Suppressor macrophage treated with lipopolysaccharide for 1 hour (primary cell): ENCODE results near the gene HPSE2.
A peak's percentile ranks its signal among the peaks of the same experiment; 100 is the strongest.
"Not testable (repeated sequence)": the region's sequence is repeated elsewhere in the genome, so short reads cannot be mapped to it uniquely, and the experiment has no call there.

Source experiments
- DNase-seq, 3 donors: peaks; one replicate each; pipeline ENCODE4 v3.0.0-alpha.2; 2020 to 2022

Gene HPSE2

DNA sequence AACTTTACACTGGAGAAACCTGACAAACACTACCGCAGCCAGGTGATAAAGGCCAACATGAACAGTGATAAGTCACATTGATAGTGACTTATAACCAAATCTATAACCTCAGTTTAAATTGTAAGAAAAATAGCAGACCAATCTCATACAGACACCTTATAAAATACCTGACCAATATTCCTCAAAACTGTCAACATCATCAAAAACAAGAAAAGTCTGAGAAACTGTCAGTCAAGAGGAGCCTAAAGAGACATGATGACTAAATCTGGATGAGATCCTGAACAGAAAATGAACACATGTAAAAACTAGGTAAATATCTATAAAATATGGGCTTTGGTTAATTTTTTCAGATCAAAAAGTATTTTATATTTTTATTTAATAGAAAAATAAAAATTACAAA lies 233.3 kb downstream of the HPSE2 start:
- DNase-seq, result no peak

DNA sequence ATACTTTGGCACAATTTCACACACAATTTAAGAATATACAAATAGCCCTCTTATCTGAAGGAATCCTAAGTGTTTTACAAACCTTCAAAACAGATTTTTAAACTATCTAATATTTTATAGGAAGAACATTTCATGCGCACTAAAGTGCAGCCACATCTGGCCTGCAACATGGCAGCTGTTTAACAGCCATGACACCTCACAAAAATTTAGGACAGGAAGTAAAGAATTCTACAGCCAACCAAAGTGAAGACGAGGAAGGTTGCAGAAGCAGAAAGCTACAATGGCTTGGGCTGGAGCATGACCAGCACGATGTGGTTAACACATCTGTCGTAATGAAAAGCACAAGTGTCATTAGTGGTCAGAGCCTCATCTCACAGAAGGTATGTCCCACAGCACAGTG lies 238.1 kb downstream of the HPSE2 start:
- no peak for DNase-seq

DNA sequence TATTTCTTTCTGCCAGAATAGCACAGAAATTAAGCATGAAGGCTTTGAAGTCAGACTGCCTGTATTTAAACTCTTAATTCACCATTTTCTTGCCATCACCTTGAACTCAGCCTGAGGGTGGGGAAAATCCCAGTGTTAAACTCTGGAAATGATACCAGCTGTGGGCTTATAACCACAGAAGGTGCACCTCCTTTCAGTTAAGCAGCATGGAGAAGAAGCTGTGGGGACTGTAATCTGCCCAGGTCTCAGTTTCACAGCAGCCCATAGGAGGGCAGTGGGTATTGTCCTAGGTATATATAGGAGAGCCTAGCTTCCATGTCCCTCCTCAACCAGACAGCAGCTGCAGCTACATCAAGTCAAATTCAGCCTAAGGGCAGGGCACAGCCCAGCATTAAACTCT lies 241.6 kb downstream of the HPSE2 start:
- DNase-seq, result no peak

DNA sequence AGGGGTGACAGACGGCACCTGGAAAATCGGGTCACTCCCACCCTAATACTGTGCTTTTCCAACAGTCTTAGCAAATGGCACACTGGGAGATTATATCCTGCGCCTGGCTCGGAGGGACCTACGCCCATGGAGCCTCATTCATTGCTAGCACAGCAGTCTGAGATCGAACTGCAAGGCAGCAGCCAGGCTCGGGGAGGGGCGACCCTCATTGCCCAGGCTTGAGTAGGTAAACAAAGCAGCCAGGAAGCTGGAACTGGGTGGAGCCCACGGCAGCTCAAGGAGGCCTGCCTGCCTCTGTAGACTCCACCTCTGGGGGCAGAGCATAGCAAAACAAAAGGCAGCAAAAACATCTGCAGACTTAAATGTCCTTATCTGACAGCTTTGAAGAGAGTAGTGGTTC lies 251.9 kb downstream of the HPSE2 start:
- DNase-seq, result not testable (repeated sequence)

DNA sequence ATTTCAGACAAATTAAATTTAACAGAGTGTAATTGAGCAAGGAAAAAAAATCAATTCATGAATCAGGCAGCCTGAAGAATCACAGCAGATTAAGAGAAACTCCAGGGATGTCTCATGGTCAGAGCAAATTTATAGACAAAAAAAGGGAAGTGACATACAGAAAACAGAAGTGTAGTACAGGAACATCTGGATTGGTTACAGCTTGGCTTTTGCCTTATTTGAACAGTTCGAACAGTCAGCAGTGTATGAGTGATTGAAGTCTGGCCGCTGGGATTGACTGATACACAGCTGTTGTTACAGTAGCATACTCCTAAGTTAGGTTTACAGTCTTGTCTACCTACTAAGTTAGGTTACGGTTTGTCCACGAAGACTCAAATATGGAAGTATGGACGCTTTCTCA lies 255.3 kb downstream of the HPSE2 start:
- DNase-seq, result peak; percentile 14 to 52 (median 34)

DNA sequence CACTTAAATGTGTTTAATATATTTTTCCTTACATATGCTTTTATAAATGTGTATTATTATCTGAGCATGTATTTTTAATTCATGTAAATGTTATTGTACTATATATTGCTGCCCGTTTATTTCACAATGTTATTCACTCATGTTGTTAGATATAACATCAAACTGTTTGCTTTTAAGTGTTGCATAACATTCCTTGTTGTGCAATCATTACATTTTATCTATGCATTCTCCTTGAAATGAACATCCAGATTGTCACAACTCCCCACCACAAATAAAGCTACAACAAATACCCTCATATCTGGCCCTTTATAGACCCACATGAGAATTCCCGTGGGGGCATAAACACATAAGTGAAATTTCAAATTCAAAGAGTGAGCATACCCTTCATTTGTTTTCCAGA lies 264.2 kb downstream of the HPSE2 start:
- peak in 1 of 3 donors; percentile 0 for DNase-seq

DNA sequence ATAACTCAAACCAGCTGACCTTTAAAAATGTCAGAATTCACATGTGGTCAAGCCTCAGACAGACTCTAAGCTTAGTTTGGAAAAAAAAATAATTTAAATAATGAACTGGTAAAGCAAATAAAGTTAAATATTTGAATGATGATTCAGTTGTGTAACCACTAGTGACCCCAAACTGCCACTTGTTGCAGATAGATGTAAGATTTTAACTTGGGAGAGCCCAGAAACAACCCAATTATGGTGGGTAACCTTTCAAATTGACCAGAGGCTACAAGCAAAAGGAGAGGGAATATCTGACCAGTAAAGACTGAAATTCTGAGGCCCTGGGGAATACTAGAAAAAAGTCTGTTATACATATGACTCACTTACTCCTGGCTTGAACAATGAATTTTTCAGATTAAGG lies 268.1 kb downstream of the HPSE2 start:
- DNase-seq, result no peak

DNA sequence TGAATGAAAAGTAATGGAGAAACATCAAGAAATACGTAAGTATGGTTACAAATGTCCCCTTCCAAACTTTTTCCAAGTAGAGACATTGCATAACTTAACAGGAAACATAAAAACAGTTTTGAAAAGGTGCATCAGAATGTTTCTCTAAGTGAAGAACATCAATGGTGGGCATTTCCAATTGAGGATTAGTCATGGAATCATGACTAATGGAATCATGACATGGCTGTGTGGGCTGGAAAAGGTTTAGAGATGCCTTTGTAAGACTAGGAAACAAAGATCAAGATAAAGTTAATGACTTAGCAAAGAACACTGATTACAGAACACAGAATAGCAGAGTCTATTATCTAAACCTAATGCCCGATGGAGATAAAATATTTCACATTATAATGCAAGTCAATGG lies 272.0 kb downstream of the HPSE2 start:
- peak in 2 of 3 donors; percentile 5 to 19 for DNase-seq

DNA sequence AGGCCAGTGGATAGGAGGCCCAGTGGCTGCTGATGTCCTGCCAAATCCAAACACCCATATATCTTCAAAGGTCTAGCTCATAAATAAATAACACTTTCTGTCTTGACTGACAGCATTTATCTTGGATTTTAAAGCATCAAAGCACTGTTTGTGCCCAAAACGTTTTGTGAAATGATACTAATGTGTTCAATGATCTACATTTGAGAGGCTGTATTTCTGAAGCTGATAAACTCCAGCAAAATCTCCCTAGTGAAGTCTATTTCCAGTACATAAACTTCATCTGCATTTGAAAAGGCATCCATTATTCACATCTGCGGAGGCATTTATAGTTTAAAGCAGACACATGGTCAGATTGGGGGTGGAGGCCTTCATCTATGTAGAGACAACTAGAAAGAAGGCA lies 276.3 kb downstream of the HPSE2 start:
- DNase-seq, result no peak

DNA sequence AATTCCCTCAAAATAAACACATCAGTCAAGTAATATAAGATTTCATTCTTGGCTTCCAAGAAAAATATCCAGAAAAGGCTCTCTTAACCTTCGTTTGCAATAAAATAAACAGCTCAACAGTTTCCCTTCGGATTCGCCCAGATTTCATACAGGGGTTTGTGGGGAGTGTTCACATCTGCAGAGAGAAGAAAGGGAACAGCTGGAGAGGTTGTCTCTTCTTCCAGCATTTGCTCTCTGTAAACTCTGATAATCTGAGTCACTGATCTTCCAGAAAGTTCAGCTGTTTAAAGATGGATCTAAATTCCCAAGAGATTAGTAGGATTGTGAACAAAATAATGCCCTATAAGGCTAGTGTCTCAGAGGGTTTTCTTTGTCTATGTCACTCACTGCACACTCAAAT lies 277.9 kb downstream of the HPSE2 start:
- no peak for DNase-seq

DNA sequence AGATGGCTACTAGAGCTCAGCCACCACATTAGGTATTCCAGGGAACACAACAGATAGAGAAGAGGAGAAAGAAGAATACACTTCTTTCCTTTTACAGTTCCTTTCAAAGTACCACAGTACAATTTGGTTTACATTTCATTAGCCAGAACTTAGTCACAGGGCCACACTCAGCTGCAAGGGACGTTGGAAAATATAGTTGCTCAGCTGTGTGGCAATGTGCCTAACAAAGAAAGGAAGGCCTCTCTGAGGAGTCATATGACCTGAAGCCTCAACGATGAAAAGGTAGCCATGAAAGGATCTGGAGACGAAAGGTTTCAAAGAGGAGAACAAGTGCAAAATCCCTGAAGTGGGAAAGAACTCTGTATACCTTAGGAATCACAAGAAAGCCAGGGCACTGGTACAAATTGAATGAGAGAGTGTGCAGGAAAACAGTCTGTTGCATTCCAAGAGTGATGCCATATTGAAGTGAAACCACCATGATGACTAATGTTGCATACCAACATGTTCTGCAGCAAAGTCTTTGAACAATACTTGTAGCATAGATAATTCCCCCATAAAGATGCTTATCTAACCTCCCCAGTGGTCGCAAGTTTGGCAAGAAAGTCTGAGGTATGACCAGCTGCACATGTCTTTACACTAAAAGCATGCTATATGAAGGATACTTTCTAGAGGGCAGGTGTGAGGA lies 278.9 kb downstream of the HPSE2 start:
- DNase-seq, result no peak

DNA sequence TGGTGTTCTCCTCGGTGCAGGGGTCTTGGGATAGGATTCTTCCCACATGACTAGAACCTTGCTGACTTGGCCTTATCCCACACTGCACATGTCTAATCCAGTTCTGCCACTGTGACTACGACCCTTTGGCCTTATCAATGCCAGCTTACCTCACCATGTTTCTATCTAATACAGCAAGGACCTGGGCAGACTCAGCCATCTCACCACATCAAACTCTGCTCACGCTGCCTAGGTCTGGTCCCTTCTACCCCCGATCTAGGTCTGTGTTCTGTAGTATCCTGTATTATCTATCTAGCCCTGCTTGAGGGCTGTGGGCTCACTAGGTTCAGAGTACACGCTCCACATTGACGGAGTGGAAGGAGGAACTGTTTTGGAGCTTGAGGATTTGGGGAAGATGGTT lies 282.4 kb downstream of the HPSE2 start:
- no peak for DNase-seq

DNA sequence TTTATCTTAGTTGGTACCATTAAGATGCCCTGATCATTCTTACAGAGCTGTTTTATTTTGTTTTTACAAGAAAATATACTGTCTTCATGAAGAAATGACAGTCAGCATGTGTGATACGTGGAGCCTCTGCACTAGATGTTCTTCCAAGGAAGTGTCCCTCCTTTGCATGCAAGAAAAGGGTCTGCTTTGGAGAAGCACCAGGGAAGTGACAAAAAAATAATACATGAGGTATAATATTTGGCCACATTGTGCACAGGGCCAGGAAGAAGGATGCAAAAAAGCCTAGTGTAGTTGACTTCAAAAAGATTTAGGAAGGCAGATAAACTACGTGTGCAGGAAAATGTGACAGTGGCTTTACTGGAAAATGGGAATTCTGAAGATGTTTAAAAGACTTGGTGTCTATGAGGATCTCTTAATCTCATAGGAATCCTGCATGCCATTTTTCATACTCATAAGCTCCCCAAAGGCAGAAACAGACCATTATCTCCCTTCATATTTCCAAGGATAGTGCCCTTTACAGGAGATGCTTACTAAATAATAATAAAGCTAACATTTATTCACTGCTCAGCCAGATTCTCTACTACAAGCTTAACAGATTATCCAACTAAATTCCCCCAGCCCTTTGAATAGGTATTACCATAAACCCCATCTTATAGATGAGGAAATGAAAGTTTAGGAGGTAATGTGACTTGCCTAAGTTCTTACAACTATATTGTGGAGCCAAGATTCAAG lies 284.2 kb downstream of the HPSE2 start:
- no peak for DNase-seq

DNA sequence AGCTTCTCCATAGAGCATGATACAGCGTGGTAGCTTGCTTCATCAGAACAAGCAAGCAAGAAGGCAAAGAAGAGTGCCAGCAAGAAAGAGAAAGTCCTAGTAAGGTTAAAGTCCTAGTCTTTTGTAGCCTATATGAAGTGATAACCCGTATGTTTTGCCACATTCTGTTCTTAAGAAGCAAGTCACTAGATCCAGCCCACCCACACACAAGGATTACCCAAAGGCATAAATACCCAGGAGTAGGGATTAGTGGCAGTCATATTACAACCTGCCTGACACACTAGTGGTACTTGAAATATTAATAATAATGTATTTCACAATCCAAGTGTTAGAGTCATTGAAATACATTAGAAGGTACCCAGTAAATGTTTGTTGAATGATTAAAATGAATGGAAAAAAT lies 285.5 kb downstream of the HPSE2 start:
- DNase-seq, result no peak

DNA sequence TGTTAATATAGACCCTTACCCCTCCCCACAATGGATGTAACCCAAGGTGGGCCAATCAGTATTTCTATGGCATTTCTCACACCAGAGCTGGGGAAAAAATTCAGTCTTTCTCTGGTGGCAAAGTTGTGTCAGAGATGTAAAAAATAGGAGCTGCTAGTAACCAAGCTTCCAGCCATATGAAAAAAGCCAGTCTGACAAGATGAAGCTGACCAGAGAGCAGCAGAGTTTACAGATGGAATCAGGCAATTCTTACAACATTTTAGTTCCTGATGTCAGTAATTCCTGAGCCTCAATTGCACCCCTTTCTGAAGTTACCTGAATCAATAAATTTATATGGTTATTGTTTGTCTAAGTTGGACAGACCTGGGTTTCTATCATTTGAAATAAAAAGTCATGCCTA lies 286.3 kb downstream of the HPSE2 start:
- DNase-seq, result no peak

DNA sequence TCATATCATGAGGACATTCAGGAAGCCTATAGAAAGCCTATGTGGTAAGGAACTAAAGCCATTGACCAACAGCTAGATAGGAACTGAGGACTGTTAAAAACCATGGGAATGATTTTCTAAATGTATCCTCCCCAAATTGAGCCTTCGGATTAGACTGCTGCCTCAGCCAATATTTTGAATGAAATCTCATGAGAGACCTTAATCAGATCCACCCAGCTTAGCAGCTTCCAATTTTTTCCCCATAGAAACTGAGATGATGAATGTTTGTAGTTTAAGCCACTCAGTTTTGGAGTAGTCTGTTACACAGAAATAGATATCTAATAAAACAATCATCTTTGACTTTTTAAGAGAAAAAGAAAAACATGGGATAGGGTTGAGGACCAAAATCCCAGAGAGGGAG lies 292.0 kb downstream of the HPSE2 start:
- no peak for DNase-seq

DNA sequence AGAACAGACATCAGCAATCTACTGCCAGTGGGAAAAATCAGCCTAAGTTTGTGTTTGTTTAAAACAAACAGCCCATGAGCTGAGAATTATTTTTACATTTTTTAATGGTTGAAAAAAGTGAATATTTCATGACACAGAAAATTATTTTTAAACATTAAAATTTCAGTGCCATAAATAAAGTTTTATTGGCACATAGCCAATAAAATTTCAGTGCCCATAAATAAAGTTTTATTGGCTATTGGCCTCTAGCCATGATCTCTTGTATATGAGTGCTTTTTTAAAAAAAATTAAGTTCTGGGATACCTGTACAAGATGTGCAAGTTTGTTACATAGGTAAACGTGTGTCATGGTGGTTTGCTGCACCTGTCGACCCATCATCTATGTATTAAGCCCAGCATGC lies 305.9 kb downstream of the HPSE2 start:
- no peak for DNase-seq

DNA sequence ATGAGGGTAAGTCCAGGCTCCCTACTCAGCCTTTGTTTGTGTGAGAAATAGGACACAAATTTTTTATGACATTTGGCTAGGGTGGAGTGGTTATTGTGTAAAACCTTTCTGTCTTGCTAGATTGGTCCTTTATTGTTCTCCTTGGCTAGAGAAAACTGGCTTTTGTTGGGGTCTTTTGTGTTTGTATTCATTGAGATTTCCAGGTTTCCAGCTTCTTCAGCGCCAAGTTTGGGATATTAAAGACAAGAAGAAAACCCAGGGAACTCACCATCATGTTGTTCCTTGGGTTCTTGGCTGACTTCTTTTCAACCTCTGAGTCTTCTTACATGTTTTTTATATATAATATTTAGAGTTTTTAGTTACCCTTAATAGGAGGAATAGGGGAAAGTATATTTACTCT lies 310.0 kb downstream of the HPSE2 start:
- no peak for DNase-seq

DNA sequence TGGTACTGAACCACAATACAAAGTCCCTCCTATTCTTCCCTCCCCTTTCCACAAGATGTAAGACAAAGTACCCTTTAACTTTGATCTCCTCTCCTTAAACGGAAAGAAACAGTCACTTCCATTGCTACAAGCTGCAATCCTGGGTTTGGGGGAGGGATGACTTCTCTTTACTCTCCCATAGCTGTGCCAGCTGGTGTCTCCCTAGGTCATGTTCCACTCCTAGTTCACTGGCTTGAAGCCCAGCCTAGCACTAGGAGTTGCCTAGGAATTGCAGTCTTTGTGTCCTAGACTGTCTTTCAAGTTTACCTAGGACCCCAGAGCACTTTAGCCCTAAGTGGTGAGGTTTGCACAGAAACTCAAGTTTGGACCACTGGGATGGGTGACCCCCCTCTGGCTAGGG lies 311.1 kb downstream of the HPSE2 start:
- no peak for DNase-seq

DNA sequence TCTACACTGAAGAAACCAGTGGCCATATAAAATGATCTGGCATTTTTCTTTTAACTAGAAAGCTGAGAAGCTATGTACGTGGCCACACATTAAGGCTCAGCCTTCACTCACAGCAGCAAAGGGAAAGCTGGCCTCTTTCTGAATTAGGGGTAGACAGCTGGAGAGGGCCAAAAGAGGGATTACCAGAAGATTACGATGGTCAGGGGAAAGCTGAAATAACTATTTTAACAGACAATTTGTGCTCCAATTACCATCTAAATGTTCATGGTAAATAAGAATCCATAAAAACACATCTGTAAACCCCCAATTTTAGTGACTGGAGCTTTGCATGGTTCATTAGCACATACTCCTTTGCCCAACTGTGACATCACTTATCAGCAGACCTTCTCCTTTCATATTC lies 314.3 kb downstream of the HPSE2 start:
- no peak for DNase-seq

DNA sequence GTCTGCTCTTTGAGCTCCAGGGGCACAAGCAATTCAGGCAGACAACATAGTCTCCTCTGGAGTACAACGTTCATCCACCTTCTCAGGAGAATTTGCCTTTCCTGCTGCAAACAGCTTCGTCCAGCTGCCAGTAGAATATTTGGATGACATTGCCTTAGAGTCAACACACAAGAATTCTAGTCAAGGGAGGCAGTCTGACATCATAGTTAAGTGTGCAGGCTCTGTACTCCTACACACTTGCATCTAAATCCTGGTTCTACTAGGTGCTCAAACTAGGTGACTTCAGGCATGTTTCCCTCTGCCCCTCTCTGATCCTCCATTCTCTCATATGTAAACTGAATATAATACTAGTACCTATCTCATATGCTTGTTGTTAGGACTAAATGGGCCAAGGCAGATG lies 314.8 kb downstream of the HPSE2 start:
- no peak for DNase-seq

DNA sequence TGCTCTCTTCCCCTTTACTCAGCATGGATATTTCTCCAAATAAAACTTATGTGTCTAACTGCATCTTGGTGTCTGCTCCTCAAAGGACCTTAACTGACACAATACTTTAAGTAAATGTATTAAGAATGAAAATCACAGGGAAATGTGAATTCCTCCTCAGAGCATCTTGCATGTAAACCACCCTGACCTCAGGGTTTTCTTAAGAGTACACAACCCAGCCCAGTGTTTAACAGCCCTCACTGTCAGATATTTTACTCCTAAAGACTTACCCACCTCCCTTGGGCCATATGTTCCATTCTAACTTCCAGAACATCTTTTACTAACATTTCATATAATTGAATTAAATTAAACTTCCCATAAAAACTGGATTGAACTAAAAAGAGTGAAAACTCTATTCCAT lies 315.3 kb downstream of the HPSE2 start:
- no peak for DNase-seq

DNA sequence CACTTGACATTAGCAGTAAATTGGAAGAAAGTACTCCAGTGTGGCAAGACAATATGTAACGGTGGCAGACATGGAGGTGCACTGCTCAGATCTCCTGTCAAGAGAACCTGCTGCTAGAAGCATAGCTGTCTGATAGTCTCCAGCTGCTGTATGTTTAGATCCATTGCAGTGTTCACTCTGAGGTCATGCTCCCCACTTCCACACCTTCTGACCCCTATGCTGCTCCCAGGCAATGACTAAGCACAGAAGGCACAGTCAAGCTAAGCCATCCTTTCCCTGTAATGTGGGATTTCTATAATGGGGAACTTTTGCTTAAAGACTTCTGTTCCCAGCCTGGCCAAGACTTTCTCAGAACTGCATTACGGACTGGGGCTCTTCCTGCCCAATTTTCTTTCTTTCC lies 315.8 kb downstream of the HPSE2 start:
- no peak for DNase-seq

DNA sequence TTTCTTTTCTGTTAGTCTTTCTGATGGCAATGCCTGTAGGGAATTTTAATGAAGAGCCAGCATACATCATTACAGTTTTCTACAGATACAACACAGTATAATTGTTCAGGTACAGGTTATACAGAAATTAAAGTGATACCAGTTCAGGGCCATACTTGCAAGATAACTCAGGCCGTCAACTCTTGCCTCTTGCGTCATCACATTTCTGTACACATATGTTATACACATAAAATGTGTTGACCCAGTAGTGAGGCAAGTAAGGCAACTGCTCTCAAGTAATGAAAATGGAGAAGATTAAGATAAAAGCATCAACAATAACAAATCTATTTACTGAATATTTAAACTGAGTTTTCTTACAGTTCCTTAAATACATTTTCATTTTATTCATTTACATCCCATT lies 317.8 kb downstream of the HPSE2 start:
- no peak for DNase-seq

DNA sequence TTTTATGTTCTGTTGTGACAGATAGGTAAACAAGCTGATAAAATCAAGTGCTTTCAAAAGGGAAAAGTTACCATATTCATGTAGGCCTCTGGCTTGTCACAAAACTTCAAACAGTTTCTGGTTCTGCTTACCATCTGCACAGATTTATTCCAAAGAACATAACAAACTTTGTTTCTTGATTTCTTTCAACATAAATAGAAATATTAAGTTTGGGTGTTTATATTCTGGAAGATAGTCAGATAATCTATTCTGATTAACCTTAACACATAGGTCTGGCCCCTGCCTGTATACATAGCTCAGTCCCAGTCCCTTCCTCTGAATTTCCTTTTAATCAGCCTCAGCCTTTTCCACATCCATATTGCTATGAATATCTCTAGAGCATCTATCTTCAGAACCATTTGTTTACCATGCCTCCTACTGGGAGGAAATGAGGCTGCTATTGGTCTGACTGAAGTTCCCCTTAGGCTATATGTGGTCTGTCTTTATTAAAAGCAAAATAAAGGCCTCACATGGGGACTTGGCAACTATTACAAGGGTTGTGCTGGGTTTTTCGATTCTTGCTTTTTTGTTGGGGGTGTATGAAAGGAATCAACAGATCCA lies 319.0 kb downstream of the HPSE2 start:
- DNase-seq, result no peak
